VCaP (cell line): ENCODE data around the gene TBXA2R.

Experiments used
- H3K27ac ChIP-seq: fragments of 450-650 bp; 2 replicates; pipeline ENCODE4 v1.5.1; 2017
- CTCF ChIP-seq: fragments of 450-650 bp; conservative IDR thresholded peaks from 2 replicates; pipeline ENCODE4 v1.5.1; 2017; ENCODE audit warnings: mild to moderate bottlenecking, moderate library complexity

TBXA2R gene

DNA sequence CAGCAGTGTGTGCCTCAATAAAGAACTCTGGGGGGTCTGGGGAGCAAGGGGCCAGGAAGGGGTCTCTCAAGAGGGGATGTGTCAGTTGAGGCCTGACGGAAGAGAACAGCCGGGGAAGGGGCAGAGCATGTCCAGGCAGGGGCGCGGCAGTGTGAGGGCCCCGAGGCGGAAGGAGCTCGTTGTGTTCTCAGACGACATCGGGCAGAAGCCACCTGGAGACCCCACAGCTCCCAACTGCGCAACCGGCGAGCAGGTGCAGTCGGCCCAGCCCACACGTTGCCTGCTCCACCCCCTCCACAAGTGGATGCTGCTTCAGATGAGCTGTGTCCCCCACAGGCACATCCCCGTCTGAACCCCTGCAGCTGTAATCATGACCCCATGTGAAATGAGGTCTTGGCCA is 15.0 kb upstream of the TBXA2R start:
- no peak for TF ChIP-seq CTCF
- H3K27ac ChIP-seq: no peak overlapping the region

DNA sequence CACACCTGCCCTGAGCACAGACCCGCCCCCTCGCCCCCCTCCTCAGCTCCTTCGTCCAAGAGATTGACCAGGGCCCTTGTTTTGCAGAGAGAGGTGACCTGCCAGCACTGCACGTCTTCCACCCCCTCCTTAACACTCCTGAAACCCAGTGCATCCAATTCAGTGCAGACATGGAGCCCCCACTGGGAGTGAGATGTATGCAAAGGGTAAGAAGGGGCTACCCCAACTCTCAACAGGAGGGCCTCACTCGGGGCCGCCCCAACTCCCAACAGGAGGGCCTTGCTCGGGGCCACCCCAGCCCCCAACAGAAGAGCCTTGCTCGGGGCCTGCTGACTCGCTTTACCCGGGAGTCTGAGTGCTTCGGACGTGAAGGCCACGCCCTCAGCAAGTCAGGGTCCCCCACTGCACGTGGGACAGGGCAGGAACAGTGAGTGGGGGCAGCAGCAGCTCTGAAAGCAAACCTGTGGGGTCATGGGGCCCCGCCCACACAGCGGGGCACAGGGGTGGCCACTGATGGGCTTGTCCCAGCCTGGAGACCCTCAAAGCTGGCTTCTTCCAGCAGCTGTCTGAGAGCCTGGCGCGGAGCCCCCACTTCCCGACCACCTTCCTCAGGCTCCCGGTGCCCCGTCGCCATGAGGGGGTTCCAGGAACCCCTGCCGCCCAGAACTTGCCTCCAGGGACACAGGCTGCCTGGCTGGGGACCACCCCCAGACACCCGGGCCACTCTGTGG is 14.3 kb upstream of the TBXA2R start:
- no peak overlapping the region for H3K27ac ChIP-seq
- TF ChIP-seq CTCF: no peak

GRCh38 chr19:3620145-3620816 is 13.6 kb upstream of the TBXA2R start:
- H3K27ac ChIP-seq: no peak overlapping the region
- no peak for TF ChIP-seq CTCF

- no peak for TF ChIP-seq CTCF
These were observed 12.9 kb upstream of the TBXA2R start for GRCh38 chr19:3619631-3620012.

DNA sequence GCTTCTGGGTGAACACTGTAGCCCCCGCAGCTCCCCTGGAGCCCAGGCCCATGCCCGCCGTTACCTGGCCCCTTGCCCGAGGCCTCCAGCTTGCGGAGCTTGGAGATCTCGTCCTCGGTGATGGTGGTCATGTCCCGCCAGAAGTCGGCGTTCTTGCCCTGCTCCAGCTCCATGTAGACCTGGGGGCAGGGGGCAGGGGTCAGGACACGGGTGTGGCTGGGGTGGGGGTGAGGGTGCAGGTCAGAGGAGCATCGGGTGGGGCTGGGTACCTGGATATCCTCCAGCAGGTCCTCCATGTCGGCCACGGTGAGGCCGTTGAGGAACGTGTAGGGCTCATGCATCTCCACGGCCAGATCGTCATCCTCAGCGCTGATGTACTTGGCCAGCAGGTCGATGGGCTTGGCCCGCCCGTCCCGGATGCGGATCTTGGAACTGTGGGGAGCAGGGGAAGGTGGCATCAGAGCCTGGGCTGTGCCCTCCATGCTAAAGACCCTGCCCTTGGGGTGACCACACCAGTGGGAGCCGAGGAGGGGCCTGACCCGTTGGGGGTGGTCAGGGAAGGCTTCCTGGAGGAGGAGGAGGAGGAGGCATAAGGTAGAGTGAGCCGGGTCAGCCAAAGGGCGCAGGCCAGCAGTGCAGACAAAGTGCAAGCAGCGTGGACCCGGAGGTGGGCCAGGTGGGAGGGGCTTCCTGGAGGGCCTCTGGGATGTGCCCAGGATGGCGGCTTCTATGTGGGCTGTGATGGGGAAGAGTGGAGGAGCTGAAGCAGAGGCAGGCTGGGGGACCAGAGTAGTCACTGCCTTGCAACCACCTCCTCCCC is 12.3 kb upstream of the TBXA2R start:
- TF ChIP-seq CTCF: peak; percentile 4; the same call in 1 of the 2 replicates
- no peak overlapping the region for H3K27ac ChIP-seq

More at GRCh38 chr19:3619631-3620012, 12.9 kb upstream of the TBXA2R start:
- no peak overlapping the region for H3K27ac ChIP-seq

DNA sequence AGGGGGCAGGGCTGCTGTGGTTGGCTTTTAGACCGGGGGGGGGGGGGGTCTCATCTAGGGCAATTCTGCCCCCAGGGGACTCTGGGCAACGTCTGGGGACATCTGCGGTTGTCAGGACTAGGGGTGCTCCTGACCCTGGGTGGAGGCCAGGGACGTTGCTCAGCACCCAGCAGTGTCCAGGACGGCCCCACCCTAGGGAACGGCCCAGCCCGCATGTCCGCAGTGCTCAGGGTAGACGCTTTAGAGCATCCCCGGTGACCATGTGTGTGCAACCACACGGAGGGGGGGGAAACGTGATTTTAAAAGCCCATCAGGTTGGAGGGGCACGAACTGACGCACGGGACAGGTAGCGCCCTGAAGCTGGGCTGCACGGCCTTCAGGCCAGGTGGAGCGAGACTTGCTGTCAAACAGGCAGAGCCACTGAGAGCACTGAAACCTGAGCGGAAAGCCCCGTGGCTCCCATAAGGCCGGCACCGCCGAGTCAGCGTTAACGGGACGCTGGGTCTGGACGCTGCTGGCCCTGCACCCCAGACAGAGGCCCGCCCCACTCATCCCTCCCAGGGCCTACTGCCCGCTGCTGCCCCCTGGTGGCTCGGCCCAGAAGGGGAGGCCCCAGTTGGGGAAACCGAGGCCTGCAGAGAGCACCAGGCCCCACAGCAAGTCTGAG is 11.6 kb upstream of the TBXA2R start:
- peak; percentile 68 for TF ChIP-seq CTCF
- H3K27ac ChIP-seq: no peak overlapping the region

DNA sequence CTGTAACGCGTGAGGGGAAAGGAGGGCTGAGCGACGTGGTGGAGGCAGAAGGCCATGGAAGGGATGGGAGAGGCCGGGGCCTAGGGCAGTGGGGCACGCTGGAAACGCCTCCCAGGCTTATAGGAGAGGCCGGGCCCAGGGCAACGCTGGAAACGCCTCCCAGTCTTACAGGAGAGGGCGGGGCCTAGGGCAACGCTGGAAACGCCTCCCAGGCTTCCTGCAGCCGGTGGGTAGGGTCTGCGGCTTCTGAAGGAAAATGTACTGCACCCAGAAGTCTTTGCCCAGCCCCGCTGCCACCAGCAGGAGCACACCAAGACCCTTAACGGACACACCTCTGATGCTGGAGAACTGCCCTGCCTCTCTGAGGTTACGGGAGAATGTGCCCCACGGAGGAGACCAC is 10.8 kb upstream of the TBXA2R start:
- H3K27ac ChIP-seq: no peak overlapping the region
- TF ChIP-seq CTCF: no peak
